Neural cell (in vitro differentiated cells): ENCODE results near the gene SERAC1. TPM values are rescaled to one million over a fixed set of nuclear protein-coding genes. Genes with fewer than 3 reads are reported as not detected.

ENCODE experiments used
- H2AFZ ChIP-seq: fragments of 200-600, 300-800 bp; sonication (generic), shearing (Covaris generic); 2 replicates; pipeline ENCODE4 v1.6.0; 2014; ENCODE audit warnings: low read depth, mild to moderate bottlenecking, antibody characterized with exemption, low read length, moderate library complexity
- H3F3A ChIP-seq: fragments of 200-600 bp; shearing (Covaris generic); 2 replicates; pipeline ENCODE4 v1.6.1; 2016; ENCODE audit warnings: mild to moderate bottlenecking, moderate library complexity, mixed read lengths, antibody characterized with exemption, low read length; ENCODE audit not compliant: insufficient read depth, poor library complexity, severe bottlenecking
- H3K27ac ChIP-seq: fragments of 200-600, 300-800 bp; sonication (generic), shearing (Covaris generic); 2 replicates; pipeline ENCODE4 v1.5.1; 2014; ENCODE audit warnings: mild to moderate bottlenecking, low read length, moderate library complexity
- H3K27me3 ChIP-seq: fragments of 300-800, 200-600 bp; sonication (generic), shearing (Covaris generic); 2 replicates; pipeline ENCODE4 v1.6.0; 2014; ENCODE audit warnings: mild to moderate bottlenecking, low read depth, low read length, moderate library complexity; ENCODE audit not compliant: insufficient read depth
- H3K36me3 ChIP-seq: fragments of 300-800, 200-600 bp; sonication (generic), shearing (Covaris generic); 2 replicates; pipeline ENCODE4 v1.5.1; 2014; ENCODE audit warnings: mild to moderate bottlenecking, antibody characterized with exemption, low read length, moderate library complexity; ENCODE audit not compliant: insufficient read depth
- H3K4me2 ChIP-seq: fragments of 300-800, 200-600 bp; sonication (generic), shearing (Covaris generic); 2 replicates; pipeline ENCODE4 v1.6.0; 2014; ENCODE audit warnings: mild to moderate bottlenecking, low read length
- H3K4me3 ChIP-seq: fragments of 300-800, 200-600 bp; sonication (generic), shearing (Covaris generic); 2 replicates; pipeline ENCODE4 v1.5.1; 2014; ENCODE audit warnings: mild to moderate bottlenecking, low read length, moderate library complexity
- H3K79me2 ChIP-seq: fragments of 200-600 bp; shearing (Covaris generic); replicated peaks from 2 replicates; pipeline ENCODE4 v1.6.0; 2014; ENCODE audit warnings: mild to moderate bottlenecking, low read length, moderate library complexity; ENCODE audit not compliant: insufficient read depth
- H3K9ac ChIP-seq: fragments of 300-800, 200-600 bp; sonication (generic), shearing (Covaris generic); 2 replicates; pipeline ENCODE4 v1.6.1; 2016; ENCODE audit warnings: mild to moderate bottlenecking, low read length, mixed read lengths
- H3K9me2 ChIP-seq: fragments of 200-600 bp; shearing (Covaris generic); 2 replicates; pipeline ENCODE4 v1.6.1; 2016; ENCODE audit warnings: mild to moderate bottlenecking, low read length, mixed read lengths; ENCODE audit not compliant: insufficient read depth
- H3K9me3 ChIP-seq: fragments of 200-600, 300-800 bp; sonication (generic), shearing (Covaris generic); 2 replicates; pipeline ENCODE4 v1.6.1; 2016; ENCODE audit warnings: mild to moderate bottlenecking, mixed run types, low read length, moderate library complexity, mixed read lengths
- H4K20me1 ChIP-seq: fragments of 200-600 bp; shearing (Covaris generic); 2 replicates; pipeline ENCODE4 v1.6.1; 2016; ENCODE audit warnings: mild to moderate bottlenecking, mixed run types; ENCODE audit not compliant: insufficient read depth
- EP300 ChIP-seq: fragments of 450-650 bp; conservative IDR thresholded peaks from 2 replicates; pipeline ENCODE4 v1.6.1; 2014; ENCODE audit warnings: antibody characterized with exemption, mild to moderate bottlenecking, moderate library complexity; ENCODE audit not compliant: poor library complexity, severe bottlenecking
- EZH2 ChIP-seq: fragments of 200-600, 300-800 bp; shearing (Covaris generic), sonication (generic); IDR thresholded peaks from 2 replicates; pipeline ENCODE4 v1.6.1; 2014; ENCODE audit warnings: antibody characterized with exemption, low read length, borderline replicate concordance, mild to moderate bottlenecking; ENCODE audit not compliant: insufficient read depth, poor library complexity, severe bottlenecking
- MXI1 ChIP-seq: fragments of 450-650 bp; conservative IDR thresholded peaks from 2 replicates; pipeline ENCODE4 v1.6.1; 2014; ENCODE audit warnings: antibody characterized with exemption, mild to moderate bottlenecking; ENCODE audit not compliant: poor library complexity, severe bottlenecking
- POLR2AphosphoS5 ChIP-seq: IDR thresholded peaks from 2 replicates; pipeline ENCODE4 v1.6.1; 2012
- RAD21 ChIP-seq: fragments of 450-650 bp; conservative IDR thresholded peaks from 2 replicates; pipeline ENCODE4 v1.6.1; 2014; ENCODE audit warnings: antibody characterized with exemption, mild to moderate bottlenecking, moderate library complexity
- SMC3 ChIP-seq: fragments of 450-650 bp; conservative IDR thresholded peaks from 2 replicates; pipeline ENCODE4 v1.6.1; 2014; ENCODE audit warnings: antibody characterized with exemption, mild to moderate bottlenecking, moderate library complexity; ENCODE audit not compliant: poor library complexity
- TAF1 ChIP-seq: IDR thresholded peaks from 2 replicates; pipeline ENCODE4 v1.6.1; 2012; ENCODE audit warnings: low read depth
- polyA plus RNA-seq: library from polyadenylated mRNA; depleted of rRNA; stranded (reverse); fragments of >200 nt; gene quantifications from 2 replicates; pipeline ENCODE4 v1.2.3, GENCODE V29; 2014
- TF ChIP-seq, protein P1 (sequence below): IDR thresholded peaks from 2 replicates; pipeline ENCODE4 v1.6.1; 2012; ENCODE audit warnings: borderline replicate concordance
- TF ChIP-seq, protein P2 (sequence below): fragments of 450-650 bp; IDR thresholded peaks from 2 replicates; pipeline ENCODE4 v1.5.1; 2014; ENCODE audit warnings: antibody characterized with exemption, mild to moderate bottlenecking, moderate library complexity; ENCODE audit not compliant: poor library complexity, severe bottlenecking

The SERAC1 gene
- polyA plus RNA-seq, 1 donor from 2014 or later = 22.2 TPM

DNA sequence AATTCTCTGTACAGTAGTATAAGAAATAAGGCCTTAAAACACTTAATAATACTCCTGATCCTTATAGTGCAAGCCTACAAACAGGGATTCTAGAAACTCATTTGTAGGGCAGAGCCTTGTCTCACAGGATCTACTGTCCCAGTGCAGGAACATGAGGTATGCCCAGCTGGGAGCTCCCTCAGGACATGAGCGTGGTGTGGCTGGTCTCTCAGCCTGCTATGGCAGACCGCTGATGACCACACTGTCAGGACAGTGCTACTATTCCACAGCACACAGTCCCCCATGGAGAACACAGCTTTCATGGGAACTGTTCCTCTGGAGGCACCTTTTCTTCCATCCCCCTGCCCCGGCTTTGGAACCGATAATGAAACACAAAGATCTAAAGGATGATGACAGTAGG is 53.0 kb downstream of the SERAC1 start:
- TF ChIP-seq SMC3 (no peak), EZH2 (no peak), TAF1 (no peak), MXI1 (no peak), EP300 (no peak), RAD21 (no peak), POLR2AphosphoS5 (no peak)
- TF ChIP-seq, protein P1, sequence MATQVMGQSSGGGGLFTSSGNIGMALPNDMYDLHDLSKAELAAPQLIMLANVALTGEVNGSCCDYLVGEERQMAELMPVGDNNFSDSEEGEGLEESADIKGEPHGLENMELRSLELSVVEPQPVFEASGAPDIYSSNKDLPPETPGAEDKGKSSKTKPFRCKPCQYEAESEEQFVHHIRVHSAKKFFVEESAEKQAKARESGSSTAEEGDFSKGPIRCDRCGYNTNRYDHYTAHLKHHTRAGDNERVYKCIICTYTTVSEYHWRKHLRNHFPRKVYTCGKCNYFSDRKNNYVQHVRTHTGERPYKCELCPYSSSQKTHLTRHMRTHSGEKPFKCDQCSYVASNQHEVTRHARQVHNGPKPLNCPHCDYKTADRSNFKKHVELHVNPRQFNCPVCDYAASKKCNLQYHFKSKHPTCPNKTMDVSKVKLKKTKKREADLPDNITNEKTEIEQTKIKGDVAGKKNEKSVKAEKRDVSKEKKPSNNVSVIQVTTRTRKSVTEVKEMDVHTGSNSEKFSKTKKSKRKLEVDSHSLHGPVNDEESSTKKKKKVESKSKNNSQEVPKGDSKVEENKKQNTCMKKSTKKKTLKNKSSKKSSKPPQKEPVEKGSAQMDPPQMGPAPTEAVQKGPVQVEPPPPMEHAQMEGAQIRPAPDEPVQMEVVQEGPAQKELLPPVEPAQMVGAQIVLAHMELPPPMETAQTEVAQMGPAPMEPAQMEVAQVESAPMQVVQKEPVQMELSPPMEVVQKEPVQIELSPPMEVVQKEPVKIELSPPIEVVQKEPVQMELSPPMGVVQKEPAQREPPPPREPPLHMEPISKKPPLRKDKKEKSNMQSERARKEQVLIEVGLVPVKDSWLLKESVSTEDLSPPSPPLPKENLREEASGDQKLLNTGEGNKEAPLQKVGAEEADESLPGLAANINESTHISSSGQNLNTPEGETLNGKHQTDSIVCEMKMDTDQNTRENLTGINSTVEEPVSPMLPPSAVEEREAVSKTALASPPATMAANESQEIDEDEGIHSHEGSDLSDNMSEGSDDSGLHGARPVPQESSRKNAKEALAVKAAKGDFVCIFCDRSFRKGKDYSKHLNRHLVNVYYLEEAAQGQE = no peak
- TF ChIP-seq, protein P2, sequence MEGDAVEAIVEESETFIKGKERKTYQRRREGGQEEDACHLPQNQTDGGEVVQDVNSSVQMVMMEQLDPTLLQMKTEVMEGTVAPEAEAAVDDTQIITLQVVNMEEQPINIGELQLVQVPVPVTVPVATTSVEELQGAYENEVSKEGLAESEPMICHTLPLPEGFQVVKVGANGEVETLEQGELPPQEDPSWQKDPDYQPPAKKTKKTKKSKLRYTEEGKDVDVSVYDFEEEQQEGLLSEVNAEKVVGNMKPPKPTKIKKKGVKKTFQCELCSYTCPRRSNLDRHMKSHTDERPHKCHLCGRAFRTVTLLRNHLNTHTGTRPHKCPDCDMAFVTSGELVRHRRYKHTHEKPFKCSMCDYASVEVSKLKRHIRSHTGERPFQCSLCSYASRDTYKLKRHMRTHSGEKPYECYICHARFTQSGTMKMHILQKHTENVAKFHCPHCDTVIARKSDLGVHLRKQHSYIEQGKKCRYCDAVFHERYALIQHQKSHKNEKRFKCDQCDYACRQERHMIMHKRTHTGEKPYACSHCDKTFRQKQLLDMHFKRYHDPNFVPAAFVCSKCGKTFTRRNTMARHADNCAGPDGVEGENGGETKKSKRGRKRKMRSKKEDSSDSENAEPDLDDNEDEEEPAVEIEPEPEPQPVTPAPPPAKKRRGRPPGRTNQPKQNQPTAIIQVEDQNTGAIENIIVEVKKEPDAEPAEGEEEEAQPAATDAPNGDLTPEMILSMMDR = no peak
- H3K27me3 ChIP-seq = no peaks in the 10 kb centered on the region
- no peaks in the 10 kb centered on the region for H3F3A ChIP-seq
- no peak overlapping the region for H2AFZ ChIP-seq
- no peaks in the 10 kb centered on the region for H3K79me2 ChIP-seq
- H3K27ac ChIP-seq = no peak overlapping the region
- H3K4me3 ChIP-seq = no peak overlapping the region
- H3K9ac ChIP-seq = no peak overlapping the region
- no peak overlapping the region for H3K4me2 ChIP-seq
- peaks cover 7% of the 10 kb centered on the region for H3K36me3 ChIP-seq
- H4K20me1 ChIP-seq = no peaks in the 10 kb centered on the region
- H3K9me2 ChIP-seq = no peaks in the 10 kb centered on the region
- H3K9me3 ChIP-seq = no peaks in the 10 kb centered on the region

DNA sequence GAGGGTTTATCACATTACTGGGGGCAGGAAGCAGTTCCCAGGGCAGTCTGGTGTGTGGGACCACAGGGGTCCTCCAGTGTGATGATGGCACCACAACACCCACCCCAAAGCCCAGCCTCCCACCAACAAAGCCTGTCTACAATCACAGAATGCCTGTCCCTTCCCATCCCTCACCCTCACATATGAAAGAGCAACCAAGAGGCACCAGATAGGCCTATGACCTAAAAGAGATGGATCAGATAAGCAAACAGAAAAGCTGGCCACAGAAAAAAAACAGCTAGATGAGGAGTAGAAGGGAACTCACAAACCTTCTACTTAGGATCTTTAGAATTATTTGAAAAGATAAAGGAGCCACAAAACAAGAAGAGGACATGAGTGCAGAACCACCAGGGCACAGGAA is 54.3 kb downstream of the SERAC1 start:
- Histone ChIP-seq H3K9me2 (no peaks in the 10 kb centered on the region), H3K4me3 (no peak overlapping the region), H3K27me3 (no peaks in the 10 kb centered on the region), H4K20me1 (no peaks in the 10 kb centered on the region), H3K9me3 (no peaks in the 10 kb centered on the region), H3K27ac (no peak overlapping the region), H3K9ac (no peak overlapping the region), H3F3A (no peaks in the 10 kb centered on the region), H3K4me2 (no peak overlapping the region), H2AFZ (no peak overlapping the region), H3K36me3 (peaks cover 14% of the 10 kb centered on the region), H3K79me2 (no peaks in the 10 kb centered on the region)
- TF ChIP-seq, protein P1 = no peak
- TF ChIP-seq, protein P2 = no peak
- TF ChIP-seq EP300 (no peak), MXI1 (no peak)
